Measurements from ENCODE around the gene LPAR1. TPM values are rescaled to one million over a fixed set of nuclear protein-coding genes. Genes with fewer than 3 reads are reported as not detected.

LPAR1 gene
- total RNA-seq (2022; extraction: Qiagen RNA extraction; ENCODE audit: low read depth) = 17.0 to 23.1 TPM (median 21.3 TPM) in 5 replicates

DNA sequence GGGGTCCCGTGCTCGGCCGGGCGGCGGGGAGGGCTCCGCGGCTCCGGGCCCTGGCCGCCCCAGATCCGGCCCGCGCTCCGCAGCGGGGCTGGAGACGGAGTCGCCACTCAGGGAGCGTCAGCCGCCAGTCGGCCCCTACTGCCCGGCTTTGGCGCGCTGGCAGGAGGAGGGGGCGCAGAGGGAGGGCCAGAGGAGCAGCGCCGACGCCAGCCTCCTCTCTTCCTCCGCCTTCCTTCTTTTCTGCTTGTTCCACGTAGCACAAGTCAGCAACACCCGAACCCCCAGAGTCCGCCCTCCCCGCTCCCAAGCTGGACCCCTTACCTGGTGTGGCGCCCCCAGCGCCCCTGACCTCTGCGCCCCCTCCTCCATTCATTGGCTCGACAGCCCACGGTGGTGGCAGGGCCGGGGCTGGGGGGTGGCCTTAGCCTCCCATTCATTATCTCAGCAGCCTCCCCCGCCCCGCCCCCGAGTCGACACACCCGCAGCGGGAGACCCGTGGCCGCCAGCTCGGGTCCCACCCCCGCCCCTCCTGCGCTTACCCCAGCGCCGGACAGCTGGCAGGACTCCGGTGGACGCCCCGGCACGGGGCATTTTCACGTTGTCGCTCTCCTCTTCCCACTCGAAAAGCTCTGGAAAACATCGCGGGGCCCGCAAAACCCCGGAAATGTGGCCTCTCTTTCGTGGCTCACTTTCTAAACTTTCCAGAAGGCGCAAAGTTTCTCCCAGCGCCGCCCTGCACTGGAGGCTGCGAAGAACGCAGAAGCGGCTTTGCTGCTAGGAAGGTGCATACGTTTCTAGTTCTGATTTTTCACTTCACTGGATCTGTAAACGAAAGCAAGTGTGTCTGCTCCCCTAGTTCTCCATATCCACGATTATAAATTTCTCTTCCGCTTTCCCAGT lies at the start of gene LPAR1:
LPAR1 (minus strand) TSS at position 140 of the 900 bp plus-strand sequence. CDS start 66,353 bp downstream, outside the sequence.

All from A549 treated with ZK216348 at 1 μM for 4 hours (cell line).